ENCODE data around the gene SH3BGR.

SH3BGR gene

GRCh38 chr21:39461419-39461818 is 9.6 kb downstream of the SH3BGR start:
- no peak for FAIRE-seq

GRCh38 chr21:39463308-39463707 is 11.5 kb downstream of the SH3BGR start:
- FAIRE-seq: no peak

- FAIRE-seq: no peak
Measured at GRCh38 chr21:39466584-39466983, 14.8 kb downstream of the SH3BGR start.

- no peak for FAIRE-seq
Measured at GRCh38 chr21:39467746-39468145, 16.0 kb downstream of the SH3BGR start.

- FAIRE-seq: no peak
Measured at GRCh38 chr21:39468559-39468958, 16.8 kb downstream of the SH3BGR start.

GRCh38 chr21:39471598-39471997 is 19.8 kb downstream of the SH3BGR start:
- peak; percentile 3 for FAIRE-seq

- FAIRE-seq: no peak
Measured at GRCh38 chr21:39472786-39473185, 21.0 kb downstream of the SH3BGR start.

- no peak for FAIRE-seq
Measured at GRCh38 chr21:39474611-39475010, 22.8 kb downstream of the SH3BGR start.

GRCh38 chr21:39479164-39479813 is 27.5 kb downstream of the SH3BGR start:
- FAIRE-seq: no peak

GRCh38 chr21:39479814-39480182 is 28.0 kb downstream of the SH3BGR start:
- no peak for FAIRE-seq

- no peak for FAIRE-seq
Measured at GRCh38 chr21:39480271-39480670, 28.5 kb downstream of the SH3BGR start.

GRCh38 chr21:39481886-39482285 is 30.1 kb downstream of the SH3BGR start:
- no peak for FAIRE-seq

GRCh38 chr21:39483917-39484316 is 32.1 kb downstream of the SH3BGR start:
- FAIRE-seq: no peak

- FAIRE-seq: no peak
Measured at GRCh38 chr21:39484711-39485276, 33.0 kb downstream of the SH3BGR start.

GRCh38 chr21:39489380-39489924 is 37.7 kb downstream of the SH3BGR start:
- no peak for FAIRE-seq

GRCh38 chr21:39499156-39499555 is 47.4 kb downstream of the SH3BGR start:
- FAIRE-seq: no peak

GRCh38 chr21:39502631-39503030 is 50.9 kb downstream of the SH3BGR start:
- no peak for FAIRE-seq

GRCh38 chr21:39503123-39503762 is 51.5 kb downstream of the SH3BGR start:
- FAIRE-seq: no peak

- FAIRE-seq: no peak
Measured at GRCh38 chr21:39504230-39504629, 52.5 kb downstream of the SH3BGR start.

GRCh38 chr21:39510240-39510639 is 58.5 kb downstream of the SH3BGR start:
- no peak for FAIRE-seq

- FAIRE-seq: no peak
Measured at GRCh38 chr21:39511102-39511501, 59.3 kb downstream of the SH3BGR start.

GRCh38 chr21:39513735-39514134 is 62.0 kb downstream of the SH3BGR start:
- no peak for FAIRE-seq

- no peak for FAIRE-seq
Measured at GRCh38 chr21:39515684-39516472, 64.1 kb downstream of the SH3BGR start.
